ENCODE results near the gene TRUB2. TPM values are rescaled to one million over a fixed set of nuclear protein-coding genes. Genes with fewer than 3 reads are reported as not detected.
"Not testable (repeated sequence)": the region's sequence is repeated elsewhere in the genome, so short reads cannot be mapped to it uniquely, and the experiment has no call there.

Gene TRUB2
- total RNA-seq, 2 experiments from 2014 or later, result 43.5 to 45.4 TPM

- H3K4me1 Mint-ChIP-seq, result no peaks in the 10 kb centered on the region
- H3K9me3 Mint-ChIP-seq, result no peaks in the 10 kb centered on the region
- no peak overlapping the region for H3K4me3 Mint-ChIP-seq
- no peak overlapping the region for H3K27ac Mint-ChIP-seq
- no peaks in the 10 kb centered on the region for H3K27me3 Mint-ChIP-seq
- H3K36me3 Mint-ChIP-seq, result peaks cover 3% of the 10 kb centered on the region
- no peak for DNase-seq
Observed at GRCh38 chr9:128349772-128350171, 27.5 kb upstream of the TRUB2 start.

- no peaks in the 10 kb centered on the region for H3K9me3 Mint-ChIP-seq
- no peaks in the 10 kb centered on the region for H3K27me3 Mint-ChIP-seq
- no peak overlapping the region for H3K27ac Mint-ChIP-seq
Observed at GRCh38 chr9:128349125-128349524, 26.9 kb upstream of the TRUB2 start.

GRCh38 chr9:128344931-128345605, 22.8 kb upstream of the TRUB2 start:
- Mint-ChIP-seq H3K27me3 (no peaks in the 10 kb centered on the region), H3K4me3 (no peak overlapping the region), H3K36me3 (peaks cover 6% of the 10 kb centered on the region), H3K27ac (no peak overlapping the region), H3K4me1 (peaks cover 6% of the 10 kb centered on the region), H3K9me3 (no peaks in the 10 kb centered on the region)
- DNase-seq, result no peak

More at GRCh38 chr9:128349125-128349524, 26.9 kb upstream of the TRUB2 start:
- no peaks in the 10 kb centered on the region for H3K4me1 Mint-ChIP-seq
- no peak for DNase-seq
- peaks cover 3% of the 10 kb centered on the region for H3K36me3 Mint-ChIP-seq
- H3K4me3 Mint-ChIP-seq, result no peak overlapping the region

GRCh38 chr9:128343855-128344254, 21.6 kb upstream of the TRUB2 start:
- Mint-ChIP-seq H3K4me1 (peaks cover 9% of the 10 kb centered on the region), H3K9me3 (no peaks in the 10 kb centered on the region), H3K36me3 (peaks cover 6% of the 10 kb centered on the region), H3K4me3 (no peak overlapping the region), H3K27me3 (no peaks in the 10 kb centered on the region), H3K27ac (no peak overlapping the region)
- no peak for DNase-seq

GRCh38 chr9:128342971-128343680, 20.9 kb upstream of the TRUB2 start:
- Mint-ChIP-seq H3K27ac (no peak overlapping the region), H3K36me3 (peaks cover 6% of the 10 kb centered on the region), H3K4me3 (no peak overlapping the region), H3K9me3 (no peaks in the 10 kb centered on the region), H3K4me1 (peaks cover 9% of the 10 kb centered on the region), H3K27me3 (no peaks in the 10 kb centered on the region)
- DNase-seq, result no peak

GRCh38 chr9:128341435-128341849, 19.2 kb upstream of the TRUB2 start:
- H3K4me1 Mint-ChIP-seq, result peaks cover 9% of the 10 kb centered on the region
- no peaks in the 10 kb centered on the region for H3K9me3 Mint-ChIP-seq
- peak; percentile 74 for DNase-seq
- peaks cover 6% of the 10 kb centered on the region for H3K36me3 Mint-ChIP-seq
- H3K4me3 Mint-ChIP-seq, result peak overlapping the region; percentile 90
- H3K27ac Mint-ChIP-seq, result peak overlapping the region; percentile 58
- no peaks in the 10 kb centered on the region for H3K27me3 Mint-ChIP-seq

- H3K9me3 Mint-ChIP-seq, result no peaks in the 10 kb centered on the region
- H3K4me3 Mint-ChIP-seq, result peak overlapping the region; percentile 90
- no peak for DNase-seq
- H3K36me3 Mint-ChIP-seq, result peaks cover 6% of the 10 kb centered on the region
- peak overlapping the region; percentile 58 for H3K27ac Mint-ChIP-seq
- no peaks in the 10 kb centered on the region for H3K27me3 Mint-ChIP-seq
- peaks cover 9% of the 10 kb centered on the region for H3K4me1 Mint-ChIP-seq
Observed at GRCh38 chr9:128340691-128341434, 18.6 kb upstream of the TRUB2 start.

GRCh38 chr9:128339761-128340690, 17.8 kb upstream of the TRUB2 start, which contains the start of gene SLC27A4:
TSS of gene SLC27A4 (plus strand) at chr9:128340527. CDS start at chr9:128343133, 2,606 bp downstream.
- H3K27ac Mint-ChIP-seq, result peak within 1 kb of the TSS; percentile 86
- H3K9me3 Mint-ChIP-seq, result no peaks in the 10 kb centered on the region
- H3K27me3 Mint-ChIP-seq, result no peaks in the 10 kb centered on the region
- peak; percentile 88 for DNase-seq
- H3K36me3 Mint-ChIP-seq, result peaks cover 6% of the 10 kb centered on the region
- peaks cover 9% of the 10 kb centered on the region for H3K4me1 Mint-ChIP-seq
- H3K4me3 Mint-ChIP-seq, result peak within 1 kb of the TSS; percentile 90

- H3K9me3 Mint-ChIP-seq, H3K27me3 Mint-ChIP-seq, H3K4me1 Mint-ChIP-seq, DNase-seq, H3K27ac Mint-ChIP-seq, H3K36me3 Mint-ChIP-seq: not testable (repeated sequence)
- peak overlapping the region; percentile 90 for H3K4me3 Mint-ChIP-seq
Observed at GRCh38 chr9:128338852-128339614, 16.8 kb upstream of the TRUB2 start.

- Mint-ChIP-seq H3K36me3 (peaks cover 3% of the 10 kb centered on the region), H3K4me3 (no peak overlapping the region), H3K27ac (no peak overlapping the region), H3K27me3 (no peaks in the 10 kb centered on the region), H3K9me3 (no peaks in the 10 kb centered on the region), H3K4me1 (peaks cover 9% of the 10 kb centered on the region)
- DNase-seq, result no peak
Observed at GRCh38 chr9:128337936-128338335, 15.7 kb upstream of the TRUB2 start.

GRCh38 chr9:128335914-128336313, 13.7 kb upstream of the TRUB2 start:
- H3K27ac Mint-ChIP-seq, result no peak overlapping the region
- no peak overlapping the region for H3K4me3 Mint-ChIP-seq
- H3K4me1 Mint-ChIP-seq, result peaks cover 3% of the 10 kb centered on the region
- DNase-seq, result no peak
- H3K27me3 Mint-ChIP-seq, result no peaks in the 10 kb centered on the region
- no peaks in the 10 kb centered on the region for H3K9me3 Mint-ChIP-seq
- peaks cover 4% of the 10 kb centered on the region for H3K36me3 Mint-ChIP-seq

GRCh38 chr9:128335161-128335560, 12.9 kb upstream of the TRUB2 start:
- H3K27me3 Mint-ChIP-seq, result no peaks in the 10 kb centered on the region
- H3K9me3 Mint-ChIP-seq, result no peaks in the 10 kb centered on the region
- H3K4me3 Mint-ChIP-seq, result no peak overlapping the region
- H3K27ac Mint-ChIP-seq, result no peak overlapping the region
- peaks cover 3% of the 10 kb centered on the region for H3K4me1 Mint-ChIP-seq
- peaks cover 4% of the 10 kb centered on the region for H3K36me3 Mint-ChIP-seq
- no peak for DNase-seq

- DNase-seq, result no peak
- no peaks in the 10 kb centered on the region for H3K27me3 Mint-ChIP-seq
- no peak overlapping the region for H3K4me3 Mint-ChIP-seq
- H3K9me3 Mint-ChIP-seq, result no peaks in the 10 kb centered on the region
- peaks cover 4% of the 10 kb centered on the region for H3K36me3 Mint-ChIP-seq
- no peaks in the 10 kb centered on the region for H3K4me1 Mint-ChIP-seq
- no peak overlapping the region for H3K27ac Mint-ChIP-seq
Observed at GRCh38 chr9:128333451-128333869, 11.2 kb upstream of the TRUB2 start.

- Mint-ChIP-seq H3K9me3 (no peaks in the 10 kb centered on the region), H3K27me3 (no peaks in the 10 kb centered on the region), H3K4me3 (no peak overlapping the region), H3K4me1 (peaks cover 19% of the 10 kb centered on the region), H3K27ac (no peak overlapping the region), H3K36me3 (peaks cover 7% of the 10 kb centered on the region)
- no peak for DNase-seq
Observed at GRCh38 chr9:128325629-128326028, 3.4 kb upstream of the TRUB2 start.

Data from activated naive CD8-positive, alpha-beta T cell treated with anti-CD3 and anti-CD28 coated beads for 36 hours (primary cell).